Liver (tissue), 9 donors: Measurements from ENCODE around the gene HNRNPM. TPM values are rescaled to one million over a fixed set of nuclear protein-coding genes. Genes with fewer than 3 reads are reported as not detected.

Source experiments
- DNase-seq: peaks from one replicate; pipeline ENCODE4 v3.0.0-alpha.2; 2017; ENCODE audit warnings: low spot score
- H3K27ac ChIP-seq, 2 donors: one replicate each; pipeline ENCODE4 v1.7.0; 2013; ENCODE audit warnings: inconsistent platforms in 2 of 2, low read length in 2 of 2, control low read depth in 1 of 2, low read depth in 1 of 2, mild to moderate bottlenecking in 1 of 2
- H3K27me3 ChIP-seq, 4 donors: one replicate each; pipeline versions ENCODE4 v1.6.1 to v1.7.0; 2013; ENCODE audit warnings: low read length in 3 of 4, inconsistent platforms in 1 of 4, mild to moderate bottlenecking in 1 of 4, moderate library complexity in 1 of 4; ENCODE audit not compliant: control insufficient read depth in 4 of 4, insufficient read depth in 4 of 4
- H3K36me3 ChIP-seq, 4 donors: one replicate each; pipeline versions ENCODE4 v1.6.1 to v1.7.0; 2013; ENCODE audit warnings: low read length in 3 of 4, mild to moderate bottlenecking in 3 of 4, low read depth in 1 of 4, moderate library complexity in 1 of 4; ENCODE audit not compliant: control insufficient read depth in 4 of 4, insufficient read depth in 3 of 4
- H3K4me1 ChIP-seq, 4 donors: one replicate each; pipeline versions ENCODE4 v1.6.1 to v1.7.0; 2013; ENCODE audit warnings: low read length in 3 of 4, mild to moderate bottlenecking in 3 of 4, moderate library complexity in 1 of 4; ENCODE audit not compliant: control insufficient read depth in 4 of 4, insufficient read depth in 4 of 4
- H3K4me3 ChIP-seq, 3 donors: one replicate each; pipeline versions ENCODE4 v1.6.1 to v1.7.0; 2013; ENCODE audit warnings: low read length in 3 of 3, control low read depth in 1 of 3, low read depth in 1 of 3, mild to moderate bottlenecking in 1 of 3
- H3K9ac ChIP-seq, 2 donors: one replicate each; pipeline ENCODE4 v1.7.0; 2013; ENCODE audit warnings: low read length in 2 of 2, mild to moderate bottlenecking in 2 of 2, moderate library complexity in 2 of 2, control low read depth in 1 of 2, low read depth in 1 of 2
- H3K9me3 ChIP-seq, 4 donors: one replicate each; pipeline versions ENCODE4 v1.6.1 to v1.7.0; 2013; ENCODE audit warnings: low read length in 3 of 4; ENCODE audit not compliant: control insufficient read depth in 4 of 4
- EGR1 ChIP-seq, 2 donors: IDR thresholded peaks; 2 replicates each; pipeline ENCODE4 v1.6.1; 2016 to 2018; ENCODE audit warnings: antibody characterized with exemption in 2 of 2, low read depth in 2 of 2
- FOXA1 ChIP-seq: IDR thresholded peaks from 2 replicates; pipeline ENCODE4 v1.6.1; 2016; ENCODE audit warnings: antibody characterized with exemption
- FOXA2 ChIP-seq: IDR thresholded peaks from 2 replicates; pipeline ENCODE4 v1.6.1; 2016; ENCODE audit warnings: antibody characterized with exemption
- GABPA ChIP-seq, 2 donors: IDR thresholded peaks in 1 of 2; conservative IDR thresholded peaks in 1 of 2; 2 replicates each; pipeline ENCODE4 v1.6.1; 2016; ENCODE audit warnings: antibody characterized with exemption in 2 of 2, mild to moderate bottlenecking in 1 of 2, moderate library complexity in 1 of 2
- HNF4A ChIP-seq, 2 donors: conservative IDR thresholded peaks; 2 replicates each; pipeline ENCODE4 v1.6.1; 2016; ENCODE audit warnings: antibody characterized with exemption in 2 of 2, mild to moderate bottlenecking in 2 of 2
- HNF4G ChIP-seq: IDR thresholded peaks from 2 replicates; pipeline ENCODE4 v1.6.1; 2016; ENCODE audit warnings: antibody characterized with exemption
- JUND ChIP-seq, 2 donors: IDR thresholded peaks; 2 replicates each; pipeline ENCODE4 v1.6.1; 2016; ENCODE audit warnings: antibody characterized with exemption in 2 of 2
- NR2F2 ChIP-seq: IDR thresholded peaks from 2 replicates; pipeline ENCODE4 v1.6.1; 2016; ENCODE audit warnings: antibody characterized with exemption
- RAD21 ChIP-seq, 2 donors: IDR thresholded peaks; 2 replicates each; pipeline ENCODE4 v1.6.1; 2016; ENCODE audit warnings: antibody characterized with exemption in 2 of 2, mild to moderate bottlenecking in 2 of 2
- RXRA ChIP-seq, 2 donors: IDR thresholded peaks; 2 replicates each; pipeline ENCODE4 v1.6.1; 2017 to 2018; ENCODE audit warnings: antibody characterized with exemption in 2 of 2, mild to moderate bottlenecking in 1 of 2
- SP1 ChIP-seq: IDR thresholded peaks from 2 replicates; pipeline ENCODE4 v1.6.1; 2018; ENCODE audit warnings: antibody characterized with exemption, mild to moderate bottlenecking
- TAF1 ChIP-seq: conservative IDR thresholded peaks from 2 replicates; pipeline ENCODE4 v1.6.1; 2016; ENCODE audit warnings: antibody characterized with exemption, mild to moderate bottlenecking
- YY1 ChIP-seq: IDR thresholded peaks from 2 replicates; pipeline ENCODE4 v1.6.1; 2016; ENCODE audit warnings: antibody characterized with exemption, mild to moderate bottlenecking
- WGBS: extraction: QIAGEN DNeasy Blood & Tissue Kit; methylation state at CpG from one replicate; pipeline ENCODE4 v1.1.7; 2013; 5-methylcytosine and 5-hydroxymethylcytosine counted together
- polyA plus RNA-seq, 2 donors: library from polyadenylated mRNA; stranded (reverse) in 1 of 2; unstranded in 1 of 2; fragments of 200-250 nt in 1 of 2; fragments of >200 nt in 1 of 2; fragmentation: Nextera tagmentation in 1 of 2; extraction: Ambion mirVana in 1 of 2; gene quantifications; one replicate each; pipeline versions ENCODE4 v1.2.1 to v1.2.3, GENCODE V29; 2013 to 2015
- total RNA-seq, 2 donors: library from RNA; depleted of rRNA; stranded (reverse); fragments of >200 nt; gene quantifications; one replicate each; pipeline ENCODE4 v1.2.3, GENCODE V29; 2014
- TF ChIP-seq, protein P1 (sequence below): IDR thresholded peaks from 2 replicates; pipeline ENCODE4 v1.6.1; 2016; ENCODE audit warnings: antibody characterized with exemption, mild to moderate bottlenecking
- TF ChIP-seq, protein P2 (sequence below): IDR thresholded peaks from 2 replicates; pipeline ENCODE4 v1.6.1; 2016; ENCODE audit warnings: antibody characterized with exemption
- TF ChIP-seq, protein P3 (sequence below): fragments of 150-350 bp; IDR thresholded peaks from 2 replicates; pipeline ENCODE4 v1.5.1; 2017; ENCODE audit warnings: improper control_type of control experiment, low read depth, low read length; ENCODE audit not compliant: missing input control
- TF ChIP-seq, protein P4 (sequence below): IDR thresholded peaks from 2 replicates; pipeline ENCODE4 v1.6.1; 2016; ENCODE audit warnings: antibody characterized with exemption
- TF ChIP-seq, protein P5 (sequence below): IDR thresholded peaks from 2 replicates; pipeline ENCODE4 v1.6.1; 2016; ENCODE audit warnings: antibody characterized with exemption
- donor health status: healthy.
- donor health status: healthy.
- donor health status: healthy.
- donor health status: healthy.
- donor health status: healthy.

HNRNPM gene, protein sequence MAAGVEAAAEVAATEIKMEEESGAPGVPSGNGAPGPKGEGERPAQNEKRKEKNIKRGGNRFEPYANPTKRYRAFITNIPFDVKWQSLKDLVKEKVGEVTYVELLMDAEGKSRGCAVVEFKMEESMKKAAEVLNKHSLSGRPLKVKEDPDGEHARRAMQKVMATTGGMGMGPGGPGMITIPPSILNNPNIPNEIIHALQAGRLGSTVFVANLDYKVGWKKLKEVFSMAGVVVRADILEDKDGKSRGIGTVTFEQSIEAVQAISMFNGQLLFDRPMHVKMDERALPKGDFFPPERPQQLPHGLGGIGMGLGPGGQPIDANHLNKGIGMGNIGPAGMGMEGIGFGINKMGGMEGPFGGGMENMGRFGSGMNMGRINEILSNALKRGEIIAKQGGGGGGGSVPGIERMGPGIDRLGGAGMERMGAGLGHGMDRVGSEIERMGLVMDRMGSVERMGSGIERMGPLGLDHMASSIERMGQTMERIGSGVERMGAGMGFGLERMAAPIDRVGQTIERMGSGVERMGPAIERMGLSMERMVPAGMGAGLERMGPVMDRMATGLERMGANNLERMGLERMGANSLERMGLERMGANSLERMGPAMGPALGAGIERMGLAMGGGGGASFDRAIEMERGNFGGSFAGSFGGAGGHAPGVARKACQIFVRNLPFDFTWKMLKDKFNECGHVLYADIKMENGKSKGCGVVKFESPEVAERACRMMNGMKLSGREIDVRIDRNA
- total RNA-seq: 10 to 100 TPM; 66.3 to 75.1 TPM
- 10 to 100 TPM; 39.4 to 86.9 TPM for polyA plus RNA-seq

DNA sequence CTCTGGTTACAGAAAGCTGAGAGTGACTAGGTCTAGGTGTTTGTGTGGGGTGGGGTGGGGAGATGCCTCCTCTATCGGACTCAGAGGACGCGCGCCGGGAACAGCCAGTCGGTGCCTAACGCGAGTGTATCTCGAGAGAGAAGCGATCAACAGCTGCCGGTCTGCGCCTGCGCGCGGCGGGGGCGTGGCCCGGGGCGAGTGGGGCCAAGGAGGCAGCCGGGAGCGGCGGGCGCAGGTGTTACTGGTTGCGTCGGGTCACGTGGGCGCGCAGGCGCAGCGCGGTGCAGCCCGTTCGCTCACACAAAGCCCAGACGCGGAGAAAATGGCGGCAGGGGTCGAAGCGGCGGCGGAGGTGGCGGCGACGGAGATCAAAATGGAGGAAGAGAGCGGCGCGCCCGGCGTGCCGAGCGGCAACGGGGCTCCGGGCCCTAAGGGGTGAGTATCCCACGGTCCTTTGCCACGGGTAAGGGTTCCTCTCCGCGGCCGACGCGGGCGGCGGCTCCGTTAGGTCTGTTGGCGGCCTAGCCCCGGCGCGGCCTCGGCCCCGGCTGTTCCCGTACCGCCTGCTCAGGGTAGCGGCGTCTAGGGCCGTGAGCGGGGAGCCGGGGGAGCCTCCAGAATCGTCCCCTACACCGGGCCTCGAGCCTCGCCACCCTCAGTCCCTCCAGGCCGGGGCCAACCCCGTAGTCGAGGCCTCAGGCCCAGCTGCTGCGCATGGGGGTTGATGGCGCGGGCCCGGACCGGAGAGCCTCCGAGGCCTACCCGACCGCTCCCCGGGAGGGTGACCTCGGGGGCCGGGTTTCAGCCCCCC lies at the start of gene HNRNPM:
HNRNPM (plus strand) TSS at position 299 of the 811 bp plus-strand sequence; CDS start at position 323, 24 bp downstream.
- TF ChIP-seq FOXA1 (no peak), RXRA (IDR thresholded peaks at IDR 0.05) (no peak), FOXA2 (no peak), JUND (IDR thresholded peaks at IDR 0.05) (no peak), EGR1 (IDR thresholded peaks at IDR 0.05; ENCODE audit: low read depth in 2 of 2) (no peak), HNF4G (no peak), TAF1 (peak; percentile 70), NR2F2 (no peak), SP1 (peak; percentile 45), RAD21 (IDR thresholded peaks at IDR 0.05) (peak in 1 of 2 donors; percentile 44), YY1 (peak; percentile 98), HNF4A (conservative IDR thresholded peaks at IDR 0.05) (no peak), GABPA (IDR thresholded peaks at IDR 0.05 in 1 of 2, conservative IDR thresholded peaks at IDR 0.05 in 1 of 2) (no peak)
- TF ChIP-seq, protein P1, sequence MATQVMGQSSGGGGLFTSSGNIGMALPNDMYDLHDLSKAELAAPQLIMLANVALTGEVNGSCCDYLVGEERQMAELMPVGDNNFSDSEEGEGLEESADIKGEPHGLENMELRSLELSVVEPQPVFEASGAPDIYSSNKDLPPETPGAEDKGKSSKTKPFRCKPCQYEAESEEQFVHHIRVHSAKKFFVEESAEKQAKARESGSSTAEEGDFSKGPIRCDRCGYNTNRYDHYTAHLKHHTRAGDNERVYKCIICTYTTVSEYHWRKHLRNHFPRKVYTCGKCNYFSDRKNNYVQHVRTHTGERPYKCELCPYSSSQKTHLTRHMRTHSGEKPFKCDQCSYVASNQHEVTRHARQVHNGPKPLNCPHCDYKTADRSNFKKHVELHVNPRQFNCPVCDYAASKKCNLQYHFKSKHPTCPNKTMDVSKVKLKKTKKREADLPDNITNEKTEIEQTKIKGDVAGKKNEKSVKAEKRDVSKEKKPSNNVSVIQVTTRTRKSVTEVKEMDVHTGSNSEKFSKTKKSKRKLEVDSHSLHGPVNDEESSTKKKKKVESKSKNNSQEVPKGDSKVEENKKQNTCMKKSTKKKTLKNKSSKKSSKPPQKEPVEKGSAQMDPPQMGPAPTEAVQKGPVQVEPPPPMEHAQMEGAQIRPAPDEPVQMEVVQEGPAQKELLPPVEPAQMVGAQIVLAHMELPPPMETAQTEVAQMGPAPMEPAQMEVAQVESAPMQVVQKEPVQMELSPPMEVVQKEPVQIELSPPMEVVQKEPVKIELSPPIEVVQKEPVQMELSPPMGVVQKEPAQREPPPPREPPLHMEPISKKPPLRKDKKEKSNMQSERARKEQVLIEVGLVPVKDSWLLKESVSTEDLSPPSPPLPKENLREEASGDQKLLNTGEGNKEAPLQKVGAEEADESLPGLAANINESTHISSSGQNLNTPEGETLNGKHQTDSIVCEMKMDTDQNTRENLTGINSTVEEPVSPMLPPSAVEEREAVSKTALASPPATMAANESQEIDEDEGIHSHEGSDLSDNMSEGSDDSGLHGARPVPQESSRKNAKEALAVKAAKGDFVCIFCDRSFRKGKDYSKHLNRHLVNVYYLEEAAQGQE: peak; percentile 8
- TF ChIP-seq, protein P2, sequence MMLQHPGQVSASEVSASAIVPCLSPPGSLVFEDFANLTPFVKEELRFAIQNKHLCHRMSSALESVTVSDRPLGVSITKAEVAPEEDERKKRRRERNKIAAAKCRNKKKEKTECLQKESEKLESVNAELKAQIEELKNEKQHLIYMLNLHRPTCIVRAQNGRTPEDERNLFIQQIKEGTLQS: no peak
- TF ChIP-seq, protein P3, sequence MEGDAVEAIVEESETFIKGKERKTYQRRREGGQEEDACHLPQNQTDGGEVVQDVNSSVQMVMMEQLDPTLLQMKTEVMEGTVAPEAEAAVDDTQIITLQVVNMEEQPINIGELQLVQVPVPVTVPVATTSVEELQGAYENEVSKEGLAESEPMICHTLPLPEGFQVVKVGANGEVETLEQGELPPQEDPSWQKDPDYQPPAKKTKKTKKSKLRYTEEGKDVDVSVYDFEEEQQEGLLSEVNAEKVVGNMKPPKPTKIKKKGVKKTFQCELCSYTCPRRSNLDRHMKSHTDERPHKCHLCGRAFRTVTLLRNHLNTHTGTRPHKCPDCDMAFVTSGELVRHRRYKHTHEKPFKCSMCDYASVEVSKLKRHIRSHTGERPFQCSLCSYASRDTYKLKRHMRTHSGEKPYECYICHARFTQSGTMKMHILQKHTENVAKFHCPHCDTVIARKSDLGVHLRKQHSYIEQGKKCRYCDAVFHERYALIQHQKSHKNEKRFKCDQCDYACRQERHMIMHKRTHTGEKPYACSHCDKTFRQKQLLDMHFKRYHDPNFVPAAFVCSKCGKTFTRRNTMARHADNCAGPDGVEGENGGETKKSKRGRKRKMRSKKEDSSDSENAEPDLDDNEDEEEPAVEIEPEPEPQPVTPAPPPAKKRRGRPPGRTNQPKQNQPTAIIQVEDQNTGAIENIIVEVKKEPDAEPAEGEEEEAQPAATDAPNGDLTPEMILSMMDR: no peak
- TF ChIP-seq, protein P4, sequence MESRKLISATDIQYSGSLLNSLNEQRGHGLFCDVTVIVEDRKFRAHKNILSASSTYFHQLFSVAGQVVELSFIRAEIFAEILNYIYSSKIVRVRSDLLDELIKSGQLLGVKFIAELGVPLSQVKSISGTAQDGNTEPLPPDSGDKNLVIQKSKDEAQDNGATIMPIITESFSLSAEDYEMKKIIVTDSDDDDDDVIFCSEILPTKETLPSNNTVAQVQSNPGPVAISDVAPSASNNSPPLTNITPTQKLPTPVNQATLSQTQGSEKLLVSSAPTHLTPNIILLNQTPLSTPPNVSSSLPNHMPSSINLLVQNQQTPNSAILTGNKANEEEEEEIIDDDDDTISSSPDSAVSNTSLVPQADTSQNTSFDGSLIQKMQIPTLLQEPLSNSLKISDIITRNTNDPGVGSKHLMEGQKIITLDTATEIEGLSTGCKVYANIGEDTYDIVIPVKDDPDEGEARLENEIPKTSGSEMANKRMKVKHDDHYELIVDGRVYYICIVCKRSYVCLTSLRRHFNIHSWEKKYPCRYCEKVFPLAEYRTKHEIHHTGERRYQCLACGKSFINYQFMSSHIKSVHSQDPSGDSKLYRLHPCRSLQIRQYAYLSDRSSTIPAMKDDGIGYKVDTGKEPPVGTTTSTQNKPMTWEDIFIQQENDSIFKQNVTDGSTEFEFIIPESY: peak; percentile 82
- TF ChIP-seq, protein P5, sequence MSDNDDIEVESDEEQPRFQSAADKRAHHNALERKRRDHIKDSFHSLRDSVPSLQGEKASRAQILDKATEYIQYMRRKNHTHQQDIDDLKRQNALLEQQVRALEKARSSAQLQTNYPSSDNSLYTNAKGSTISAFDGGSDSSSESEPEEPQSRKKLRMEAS: no peak
- Histone ChIP-seq H3K4me3 (peak within 1 kb of the TSS; percentile 73 to 98 (median 89)), H3K9me3 (no peaks in the 10 kb centered on the region), H3K4me1 (peaks cover 1 to 36% (median 25%) of the 10 kb centered on the region in 4 donors), H3K36me3 (peaks cover 0 to 4% (median 0%) of the 10 kb centered on the region in 4 donors), H3K27ac (peak within 1 kb of the TSS; percentile 90 to 91), H3K27me3 (no peaks in the 10 kb centered on the region), H3K9ac (peak within 1 kb of the TSS; percentile 95 to 97)
- under 1% methylated on average over 93 of the region's 93 CpGs for WGBS
- DNase-seq: peak; percentile 100
